Natural killer cell treated with Interleukin-12 subunit alpha and Interleukin-12 subunit beta and Interleukin-15 and Interleukin-18, amount 100 ng/mL, for 72 hours (primary cell): ENCODE data around the gene PIGZ. TPM values are rescaled to one million over a fixed set of nuclear protein-coding genes. Genes with fewer than 3 reads are reported as not detected.

Experiments
- ATAC-seq, 2 donors: fragments of 150-1000 bp; cut with Tn5 transposase in 1 of 2; sonication (Bioruptor Pico), chemical (Tn5 transposase) in 1 of 2; 2 replicates each; pipeline ENCODE4 v1.10.0; 2021
- DNase-seq: peaks from one replicate; pipeline ENCODE4 v3.0.0; 2022; ENCODE audit warnings: low spot score
- H3K27ac Mint-ChIP-seq, 2 donors: 1 replicate in 1 of 2; 2 replicates in 1 of 2; pipeline ENCODE4 v1.8.0; 2022; ENCODE audit warnings: mixed read lengths in 2 of 2, mild to moderate bottlenecking in 1 of 2, moderate library complexity in 1 of 2
- H3K27me3 Mint-ChIP-seq, 2 donors: 1 replicate in 1 of 2; 2 replicates in 1 of 2; pipeline ENCODE4 v1.8.0; 2022; ENCODE audit warnings: mixed read lengths in 2 of 2
- H3K36me3 Mint-ChIP-seq: one replicate; pipeline ENCODE4 v1.8.0; 2022; ENCODE audit warnings: mixed read lengths
- H3K4me1 Mint-ChIP-seq, 2 donors: 1 replicate in 1 of 2; 2 replicates in 1 of 2; pipeline ENCODE4 v1.8.0; 2022; ENCODE audit warnings: low read depth in 2 of 2, mixed read lengths in 2 of 2, mild to moderate bottlenecking in 1 of 2
- H3K4me3 Mint-ChIP-seq: one replicate; pipeline ENCODE4 v1.8.0; 2022; ENCODE audit warnings: mixed read lengths
- H3K9me3 Mint-ChIP-seq: 2 replicates; pipeline ENCODE4 v1.8.0; 2022; ENCODE audit warnings: mixed read lengths
- total RNA-seq, 2 donors: library from RNA; stranded (reverse); gene quantifications; one replicate each; pipeline ENCODE4 v1.2.3, GENCODE V29; 2022

PIGZ gene
- total RNA-seq, 2 donors from 2014 or later = 1.4 to 1.5 TPM

- no peaks in the 10 kb centered on the region for H3K4me1 Mint-ChIP-seq
- no peaks in the 10 kb centered on the region for H3K9me3 Mint-ChIP-seq
- H3K36me3 Mint-ChIP-seq = no peaks in the 10 kb centered on the region
- H3K27me3 Mint-ChIP-seq = no peaks in the 10 kb centered on the region
- H3K27ac Mint-ChIP-seq = no peak overlapping the region
- DNase-seq = peak; percentile 1
- ATAC-seq = no peak
- H3K4me3 Mint-ChIP-seq = no peak overlapping the region
Measured at GRCh38 chr3:196995646-196996355, 27.2 kb upstream of the PIGZ start.

GRCh38 chr3:196995027-196995426 lies 26.4 kb upstream of the PIGZ start:
- no peaks in the 10 kb centered on the region for H3K9me3 Mint-ChIP-seq
- DNase-seq (peak; percentile 5), ATAC-seq (no peak)
- H3K4me3 Mint-ChIP-seq = no peak overlapping the region
- H3K4me1 Mint-ChIP-seq = no peaks in the 10 kb centered on the region
- no peak overlapping the region for H3K27ac Mint-ChIP-seq
- no peaks in the 10 kb centered on the region for H3K36me3 Mint-ChIP-seq
- no peaks in the 10 kb centered on the region for H3K27me3 Mint-ChIP-seq

GRCh38 chr3:196994056-196994455 lies 25.4 kb upstream of the PIGZ start:
- Mint-ChIP-seq H3K9me3 (no peaks in the 10 kb centered on the region), H3K27ac (no peak overlapping the region), H3K36me3 (no peaks in the 10 kb centered on the region), H3K27me3 (no peaks in the 10 kb centered on the region), H3K4me3 (no peak overlapping the region), H3K4me1 (no peaks in the 10 kb centered on the region)
- DNase-seq = peak; percentile 45
- no peak for ATAC-seq

- Mint-ChIP-seq H3K27me3 (no peaks in the 10 kb centered on the region), H3K27ac (no peak overlapping the region), H3K9me3 (no peaks in the 10 kb centered on the region), H3K4me1 (no peaks in the 10 kb centered on the region), H3K4me3 (no peak overlapping the region), H3K36me3 (no peaks in the 10 kb centered on the region)
- ATAC-seq (no peak), DNase-seq (peak; percentile 41)
Measured at GRCh38 chr3:196992461-196993065, 23.9 kb upstream of the PIGZ start.

- Mint-ChIP-seq H3K4me3 (no peak overlapping the region), H3K4me1 (no peaks in the 10 kb centered on the region), H3K36me3 (no peaks in the 10 kb centered on the region), H3K9me3 (no peaks in the 10 kb centered on the region), H3K27ac (no peak overlapping the region), H3K27me3 (no peaks in the 10 kb centered on the region)
- ATAC-seq (no peak), DNase-seq (peak; percentile 54)
Measured at GRCh38 chr3:196991581-196992460, 23.2 kb upstream of the PIGZ start.

- ATAC-seq (no peak), DNase-seq (peak; percentile 28)
- Mint-ChIP-seq H3K9me3 (no peaks in the 10 kb centered on the region), H3K4me3 (no peak overlapping the region), H3K36me3 (no peaks in the 10 kb centered on the region), H3K27me3 (no peaks in the 10 kb centered on the region), H3K27ac (no peak overlapping the region), H3K4me1 (no peaks in the 10 kb centered on the region)
Measured at GRCh38 chr3:196990601-196991007, 22.0 kb upstream of the PIGZ start.

GRCh38 chr3:196989721-196990262 lies 21.2 kb upstream of the PIGZ start:
- ATAC-seq (no peak), DNase-seq (peak; percentile 52)
- H3K27ac Mint-ChIP-seq = no peak overlapping the region
- no peaks in the 10 kb centered on the region for H3K36me3 Mint-ChIP-seq
- no peaks in the 10 kb centered on the region for H3K4me1 Mint-ChIP-seq
- H3K9me3 Mint-ChIP-seq = no peaks in the 10 kb centered on the region
- peaks cover 2 to 5% of the 10 kb centered on the region in 2 donors for H3K27me3 Mint-ChIP-seq
- H3K4me3 Mint-ChIP-seq = no peak overlapping the region

- peaks cover 2% of the 10 kb centered on the region for H3K36me3 Mint-ChIP-seq
- DNase-seq (peak; percentile 55), ATAC-seq (no peak)
- H3K4me3 Mint-ChIP-seq = no peak overlapping the region
- H3K9me3 Mint-ChIP-seq = peaks cover under 1% of the 10 kb centered on the region
- H3K27ac Mint-ChIP-seq = no peak overlapping the region
- no peaks in the 10 kb centered on the region for H3K4me1 Mint-ChIP-seq
- peaks cover 10 to 15% of the 10 kb centered on the region in 2 donors for H3K27me3 Mint-ChIP-seq
Measured at GRCh38 chr3:196988241-196989029, 19.8 kb upstream of the PIGZ start.

- peaks cover 5% of the 10 kb centered on the region for H3K9me3 Mint-ChIP-seq
- DNase-seq (peak; percentile 42), ATAC-seq (no peak)
- no peak overlapping the region for H3K4me3 Mint-ChIP-seq
- peaks cover 7% of the 10 kb centered on the region for H3K36me3 Mint-ChIP-seq
- peaks cover 10 to 20% of the 10 kb centered on the region in 2 donors for H3K27me3 Mint-ChIP-seq
- H3K4me1 Mint-ChIP-seq = no peaks in the 10 kb centered on the region
- H3K27ac Mint-ChIP-seq = no peak overlapping the region
Measured at GRCh38 chr3:196987022-196987421, 18.4 kb upstream of the PIGZ start.

GRCh38 chr3:196985954-196986885 lies 17.6 kb upstream of the PIGZ start:
- no peaks in the 10 kb centered on the region for H3K4me1 Mint-ChIP-seq
- no peak for ATAC-seq
- peaks cover 5% of the 10 kb centered on the region for H3K9me3 Mint-ChIP-seq
- no peak for DNase-seq
- peaks cover 7% of the 10 kb centered on the region for H3K36me3 Mint-ChIP-seq
- peaks cover 14 to 26% of the 10 kb centered on the region in 2 donors for H3K27me3 Mint-ChIP-seq
- no peak overlapping the region for H3K27ac Mint-ChIP-seq
- no peak overlapping the region for H3K4me3 Mint-ChIP-seq

- H3K27me3 Mint-ChIP-seq = peaks cover 14 to 32% of the 10 kb centered on the region in 2 donors
- ATAC-seq = no peak
- H3K36me3 Mint-ChIP-seq = peaks cover 7% of the 10 kb centered on the region
- no peak overlapping the region for H3K27ac Mint-ChIP-seq
- peaks cover 5% of the 10 kb centered on the region for H3K9me3 Mint-ChIP-seq
- H3K4me1 Mint-ChIP-seq = no peaks in the 10 kb centered on the region
- no peak for DNase-seq
- H3K4me3 Mint-ChIP-seq = no peak overlapping the region
Measured at GRCh38 chr3:196985298-196985697, 16.7 kb upstream of the PIGZ start.

GRCh38 chr3:196983186-196983585 lies 14.6 kb upstream of the PIGZ start:
- Mint-ChIP-seq H3K27ac (no peak overlapping the region), H3K36me3 (peaks cover 7% of the 10 kb centered on the region), H3K4me3 (no peak overlapping the region), H3K9me3 (peaks cover 5% of the 10 kb centered on the region), H3K27me3 (peaks cover 14 to 32% of the 10 kb centered on the region in 2 donors), H3K4me1 (peaks cover 0 to 5% of the 10 kb centered on the region in 2 donors)
- no peak for DNase-seq
- no peak for ATAC-seq
